ENCODE measurements around the gene PPP1R12A.

DNA sequence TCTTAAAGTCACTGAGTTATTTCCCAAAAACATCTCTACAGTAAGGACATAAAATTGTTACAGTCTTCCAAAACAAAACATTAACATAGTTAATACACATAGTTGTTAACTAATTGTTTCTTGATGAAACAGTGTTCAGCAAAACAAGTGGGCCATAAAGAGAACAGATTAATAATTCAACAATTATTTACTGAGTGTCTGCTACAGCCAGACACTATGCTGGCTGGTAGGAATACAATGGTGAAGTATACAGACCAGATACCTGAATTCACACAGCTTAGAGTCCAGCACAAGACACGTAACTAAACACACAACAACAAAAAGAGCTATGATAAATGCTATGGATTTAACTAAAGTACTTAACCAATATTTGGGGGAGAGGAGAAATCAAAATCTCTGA lies 47.0 kb downstream of the PPP1R12A start:
- TF ChIP-seq SP2 (tag by site-specific recombination; IDR thresholded peaks at IDR 0.05): no peak
- TF ChIP-seq, protein P1, sequence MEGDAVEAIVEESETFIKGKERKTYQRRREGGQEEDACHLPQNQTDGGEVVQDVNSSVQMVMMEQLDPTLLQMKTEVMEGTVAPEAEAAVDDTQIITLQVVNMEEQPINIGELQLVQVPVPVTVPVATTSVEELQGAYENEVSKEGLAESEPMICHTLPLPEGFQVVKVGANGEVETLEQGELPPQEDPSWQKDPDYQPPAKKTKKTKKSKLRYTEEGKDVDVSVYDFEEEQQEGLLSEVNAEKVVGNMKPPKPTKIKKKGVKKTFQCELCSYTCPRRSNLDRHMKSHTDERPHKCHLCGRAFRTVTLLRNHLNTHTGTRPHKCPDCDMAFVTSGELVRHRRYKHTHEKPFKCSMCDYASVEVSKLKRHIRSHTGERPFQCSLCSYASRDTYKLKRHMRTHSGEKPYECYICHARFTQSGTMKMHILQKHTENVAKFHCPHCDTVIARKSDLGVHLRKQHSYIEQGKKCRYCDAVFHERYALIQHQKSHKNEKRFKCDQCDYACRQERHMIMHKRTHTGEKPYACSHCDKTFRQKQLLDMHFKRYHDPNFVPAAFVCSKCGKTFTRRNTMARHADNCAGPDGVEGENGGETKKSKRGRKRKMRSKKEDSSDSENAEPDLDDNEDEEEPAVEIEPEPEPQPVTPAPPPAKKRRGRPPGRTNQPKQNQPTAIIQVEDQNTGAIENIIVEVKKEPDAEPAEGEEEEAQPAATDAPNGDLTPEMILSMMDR (tag by site-specific recombination; IDR thresholded peaks at IDR 0.05): no peak
- no peak for TF ChIP-seq ZNF561 (tag by site-specific recombination; IDR thresholded peaks at IDR 0.05; ENCODE audit: borderline replicate concordance)
- TF ChIP-seq, protein P2, sequence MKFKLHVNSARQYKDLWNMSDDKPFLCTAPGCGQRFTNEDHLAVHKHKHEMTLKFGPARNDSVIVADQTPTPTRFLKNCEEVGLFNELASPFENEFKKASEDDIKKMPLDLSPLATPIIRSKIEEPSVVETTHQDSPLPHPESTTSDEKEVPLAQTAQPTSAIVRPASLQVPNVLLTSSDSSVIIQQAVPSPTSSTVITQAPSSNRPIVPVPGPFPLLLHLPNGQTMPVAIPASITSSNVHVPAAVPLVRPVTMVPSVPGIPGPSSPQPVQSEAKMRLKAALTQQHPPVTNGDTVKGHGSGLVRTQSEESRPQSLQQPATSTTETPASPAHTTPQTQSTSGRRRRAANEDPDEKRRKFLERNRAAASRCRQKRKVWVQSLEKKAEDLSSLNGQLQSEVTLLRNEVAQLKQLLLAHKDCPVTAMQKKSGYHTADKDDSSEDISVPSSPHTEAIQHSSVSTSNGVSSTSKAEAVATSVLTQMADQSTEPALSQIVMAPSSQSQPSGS (tag by site-specific recombination; IDR thresholded peaks at IDR 0.05; ENCODE audit: low read depth): no peak
